Gastroesophageal sphincter (tissue), 3 donors: ENCODE results near the gene AGPAT4.

Experiments
- CTCF ChIP-seq, 4 experiments: fragments of 200-600 bp in 2 of 4; fragments of 450-650 bp in 2 of 4; sonication (generic) in 1 of 4; IDR thresholded peaks; one replicate each; pipeline ENCODE4 v1.5.1; 2017 to 2019; ENCODE audit warnings: antibody characterized with exemption in 4 of 4, mild to moderate bottlenecking in 2 of 4, moderate library complexity in 2 of 4
- POLR2A ChIP-seq, 2 donors: fragments of 450-650 bp; IDR thresholded peaks; one replicate each; pipeline ENCODE4 v1.6.1; 2017; ENCODE audit warnings: antibody characterized with exemption in 2 of 2, mild to moderate bottlenecking in 2 of 2, moderate library complexity in 1 of 2

- no peak for TF ChIP-seq POLR2A (IDR thresholded peaks at IDR 0.05)
- no peak for TF ChIP-seq CTCF (IDR thresholded peaks at IDR 0.05)
Observed at GRCh38 chr6:161138543-161139303, 135.1 kb downstream of the AGPAT4 start.
